GM23338 (cell line): ENCODE results near the gene MCUB. TPM values are rescaled to one million over a fixed set of nuclear protein-coding genes. Genes with fewer than 3 reads are reported as not detected.

Source experiments
- ATAC-seq: fragments of 200-7000 bp; cut with Tn5 transposase; 3 replicates; pipeline ENCODE4 v1.9.1; 2020
- DNase-seq: peaks from one replicate; pipeline ENCODE4 v3.0.0-alpha.2; 2015; ENCODE audit warnings: low spot score
- H2AFZ ChIP-seq: fragments of 200-600 bp; sonication (generic); 2 replicates; pipeline ENCODE4 v1.8.0; 2016; ENCODE audit warnings: antibody characterized with exemption, mild to moderate bottlenecking, moderate library complexity
- H3F3A ChIP-seq: fragments of 200-600 bp; sonication (generic); replicated peaks from 2 replicates; pipeline ENCODE4 v1.8.0; 2017; ENCODE audit warnings: antibody characterized with exemption, mixed run types, low read depth
- H3K27ac ChIP-seq: fragments of 200-600 bp; sonication (generic); 2 replicates; pipeline ENCODE4 v1.6.1; 2016; ENCODE audit warnings: low read depth
- H3K27me3 ChIP-seq: fragments of 200-600 bp; sonication (generic); 2 replicates; pipeline ENCODE4 v1.8.0; 2016; ENCODE audit warnings: mild to moderate bottlenecking, mixed run types, moderate library complexity; ENCODE audit not compliant: insufficient read depth
- H3K36me3 ChIP-seq: fragments of 200-600 bp; sonication (generic); 2 replicates; pipeline ENCODE4 v1.8.0; 2016; ENCODE audit warnings: mild to moderate bottlenecking; ENCODE audit not compliant: insufficient read depth
- H3K4me1 ChIP-seq: fragments of 200-600 bp; sonication (generic); 2 replicates; pipeline ENCODE4 v1.8.0; 2016; ENCODE audit warnings: mild to moderate bottlenecking, moderate library complexity; ENCODE audit not compliant: insufficient read depth
- H3K4me2 ChIP-seq: fragments of 200-600 bp; sonication (generic); 2 replicates; pipeline ENCODE4 v1.7.1; 2017; ENCODE audit warnings: mixed run types
- H3K4me3 ChIP-seq: fragments of 200-600 bp; sonication (generic); 2 replicates; pipeline ENCODE4 v1.6.1; 2016; ENCODE audit warnings: mixed run types
- H3K79me2 ChIP-seq: fragments of 200-600 bp; sonication (generic); replicated peaks from 2 replicates; pipeline ENCODE4 v1.8.0; 2017; ENCODE audit warnings: mild to moderate bottlenecking; ENCODE audit not compliant: insufficient read depth
- H3K9me2 ChIP-seq: fragments of 200-600 bp; sonication (generic); 2 replicates; pipeline ENCODE4 v1.8.0; 2017; ENCODE audit not compliant: insufficient read depth
- H4K20me1 ChIP-seq: fragments of 200-600 bp; sonication (generic); replicated peaks from 2 replicates; pipeline ENCODE4 v1.8.0; 2017; ENCODE audit warnings: mild to moderate bottlenecking; ENCODE audit not compliant: insufficient read depth
- H3K27ac Mint-ChIP-seq: 2 replicates; pipeline ENCODE4 v1.8.0; 2020; ENCODE audit warnings: inconsistent platforms, mild to moderate bottlenecking, moderate library complexity, mixed read lengths
- H3K27me3 Mint-ChIP-seq: 3 replicates; pipeline ENCODE4 v1.8.0; 2022; ENCODE audit warnings: low read depth, mild to moderate bottlenecking, moderate library complexity, mixed read lengths, inconsistent platforms; ENCODE audit not compliant: insufficient read depth, poor library complexity
- H3K36me3 Mint-ChIP-seq: 3 replicates; pipeline ENCODE4 v1.8.0; 2021; ENCODE audit warnings: low read depth, mild to moderate bottlenecking, inconsistent platforms, moderate library complexity, mixed read lengths
- H3K4me1 Mint-ChIP-seq: 3 replicates; pipeline ENCODE4 v1.8.0; 2020; ENCODE audit warnings: mild to moderate bottlenecking, inconsistent platforms, mixed read lengths
- H3K4me3 Mint-ChIP-seq: 3 replicates; pipeline ENCODE4 v1.8.0; 2021; ENCODE audit warnings: moderate library complexity, mild to moderate bottlenecking, inconsistent platforms, mixed read lengths
- H3K9me3 Mint-ChIP-seq: 3 replicates; pipeline ENCODE4 v1.8.0; 2020; ENCODE audit warnings: moderate library complexity, mild to moderate bottlenecking, inconsistent platforms, mixed read lengths
- CREB1 ChIP-seq: fragments of 250-450 bp; sonication (Bioruptor Pico); IDR thresholded peaks from 2 replicates; pipeline ENCODE4 v1.5.0; 2020; ENCODE audit warnings: low read depth, mild to moderate bottlenecking, moderate library complexity
- ETS1 ChIP-seq: IDR thresholded peaks from 2 replicates; pipeline ENCODE4 v1.6.1; 2016; ENCODE audit warnings: antibody characterized with exemption
- EZH2 ChIP-seq: fragments of 200-600 bp; sonication (generic); IDR thresholded peaks from one replicate; pipeline ENCODE4 v1.8.0; 2017; ENCODE audit warnings: antibody characterized with exemption, mild to moderate bottlenecking, low read depth; ENCODE audit not compliant: unreplicated experiment
- EZH2phosphoT487 ChIP-seq: fragments of 200-600 bp; sonication (generic); IDR thresholded peaks from one replicate; pipeline ENCODE4 v1.8.1; 2018; ENCODE audit warnings: antibody characterized with exemption; ENCODE audit not compliant: unreplicated experiment
- JUNB ChIP-seq: IDR thresholded peaks from one replicate; pipeline ENCODE4 v1.6.1; 2016; ENCODE audit warnings: antibody characterized with exemption; ENCODE audit not compliant: unreplicated experiment
- NANOG ChIP-seq: IDR thresholded peaks from 2 replicates; pipeline ENCODE4 v1.6.1; 2016; ENCODE audit warnings: antibody characterized with exemption, borderline replicate concordance
- POLR2AphosphoS5 ChIP-seq: IDR thresholded peaks from 2 replicates; pipeline ENCODE4 v1.6.1; 2016; ENCODE audit warnings: antibody characterized with exemption, low read depth
- STAT1 ChIP-seq: IDR thresholded peaks from one replicate; pipeline ENCODE4 v1.6.1; 2016; ENCODE audit warnings: antibody characterized with exemption; ENCODE audit not compliant: unreplicated experiment
- ZNF331 ChIP-seq: fragments of 250-450 bp; sonication (Bioruptor Pico); IDR thresholded peaks from 2 replicates; pipeline ENCODE4 v1.5.0; 2020; ENCODE audit warnings: low read depth, mild to moderate bottlenecking, moderate library complexity
- ZNF462 ChIP-seq: fragments of 250-450 bp; sonication (Bioruptor Pico); IDR thresholded peaks from 2 replicates; pipeline ENCODE4 v1.5.0; 2020; ENCODE audit warnings: mild to moderate bottlenecking, moderate library complexity
- polyA plus RNA-seq: library from polyadenylated mRNA; unstranded; fragments of >200 nt; fragmentation: Nextera tagmentation; extraction: Ambion mirVana; gene quantifications from 2 replicates; pipeline ENCODE4 v1.2.1, GENCODE V29; 2016
- total RNA-seq: library from RNA; depleted of rRNA; stranded (reverse); fragments of >200 nt; shearing (Covaris generic); gene quantifications from 2 replicates; pipeline ENCODE4 v1.2.3, GENCODE V29; 2014
- TF ChIP-seq, protein P1 (sequence below): IDR thresholded peaks from one replicate; pipeline ENCODE4 v1.6.1; 2018; ENCODE audit warnings: antibody characterized with exemption; ENCODE audit not compliant: unreplicated experiment

Gene MCUB
- total and polyA plus RNA-seq, 2 experiments from 2014 or later, result 21.7 to 97.9 TPM

DNA sequence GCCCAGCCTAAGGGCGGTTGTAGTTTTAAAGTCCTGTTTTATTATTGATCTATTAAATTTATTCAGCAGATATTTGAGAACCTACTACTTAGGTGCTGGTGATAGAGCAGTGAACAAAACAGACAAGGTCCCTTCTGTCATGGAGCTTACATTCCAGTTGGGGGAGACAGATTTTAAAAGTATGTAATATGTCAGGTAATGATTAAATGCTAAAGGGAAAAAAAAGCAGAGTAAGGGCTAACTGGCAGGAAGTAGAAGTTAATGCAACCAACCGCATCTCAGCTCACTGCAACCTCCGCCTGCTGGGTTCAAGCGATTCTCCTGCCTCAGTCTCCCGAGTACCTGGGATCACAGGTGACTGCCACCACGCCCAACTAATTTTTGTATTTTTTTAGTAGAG is 7.8 kb upstream of the MCUB start (continued):
- TF ChIP-seq ETS1 (no peak), CREB1 (CRISPR knock-in tag) (no peak), EZH2phosphoT487 (no peak)

GRCh38 chr4:109553130-109553529 is 6.9 kb upstream of the MCUB start:
- peaks cover 10% of the 10 kb centered on the region for H3K9me3 Mint-ChIP-seq
- H3K27ac Mint-ChIP-seq, result no peak overlapping the region
- H3K27me3 Mint-ChIP-seq, result peaks cover 1% of the 10 kb centered on the region
- TF ChIP-seq ZNF331 (CRISPR knock-in tag) (no peak), STAT1 (no peak), EZH2phosphoT487 (no peak), POLR2AphosphoS5 (no peak), CREB1 (CRISPR knock-in tag) (no peak), ZNF462 (no peak), NANOG (no peak), JUNB (no peak), ETS1 (no peak), EZH2 (no peak)
- TF ChIP-seq, protein P1, sequence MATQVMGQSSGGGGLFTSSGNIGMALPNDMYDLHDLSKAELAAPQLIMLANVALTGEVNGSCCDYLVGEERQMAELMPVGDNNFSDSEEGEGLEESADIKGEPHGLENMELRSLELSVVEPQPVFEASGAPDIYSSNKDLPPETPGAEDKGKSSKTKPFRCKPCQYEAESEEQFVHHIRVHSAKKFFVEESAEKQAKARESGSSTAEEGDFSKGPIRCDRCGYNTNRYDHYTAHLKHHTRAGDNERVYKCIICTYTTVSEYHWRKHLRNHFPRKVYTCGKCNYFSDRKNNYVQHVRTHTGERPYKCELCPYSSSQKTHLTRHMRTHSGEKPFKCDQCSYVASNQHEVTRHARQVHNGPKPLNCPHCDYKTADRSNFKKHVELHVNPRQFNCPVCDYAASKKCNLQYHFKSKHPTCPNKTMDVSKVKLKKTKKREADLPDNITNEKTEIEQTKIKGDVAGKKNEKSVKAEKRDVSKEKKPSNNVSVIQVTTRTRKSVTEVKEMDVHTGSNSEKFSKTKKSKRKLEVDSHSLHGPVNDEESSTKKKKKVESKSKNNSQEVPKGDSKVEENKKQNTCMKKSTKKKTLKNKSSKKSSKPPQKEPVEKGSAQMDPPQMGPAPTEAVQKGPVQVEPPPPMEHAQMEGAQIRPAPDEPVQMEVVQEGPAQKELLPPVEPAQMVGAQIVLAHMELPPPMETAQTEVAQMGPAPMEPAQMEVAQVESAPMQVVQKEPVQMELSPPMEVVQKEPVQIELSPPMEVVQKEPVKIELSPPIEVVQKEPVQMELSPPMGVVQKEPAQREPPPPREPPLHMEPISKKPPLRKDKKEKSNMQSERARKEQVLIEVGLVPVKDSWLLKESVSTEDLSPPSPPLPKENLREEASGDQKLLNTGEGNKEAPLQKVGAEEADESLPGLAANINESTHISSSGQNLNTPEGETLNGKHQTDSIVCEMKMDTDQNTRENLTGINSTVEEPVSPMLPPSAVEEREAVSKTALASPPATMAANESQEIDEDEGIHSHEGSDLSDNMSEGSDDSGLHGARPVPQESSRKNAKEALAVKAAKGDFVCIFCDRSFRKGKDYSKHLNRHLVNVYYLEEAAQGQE, result no peak

More at GRCh38 chr4:109553130-109553529, 6.9 kb upstream of the MCUB start:
- Histone ChIP-seq H3K4me1 (no peaks in the 10 kb centered on the region), H3K27me3 (no peaks in the 10 kb centered on the region), H3K9me2 (no peaks in the 10 kb centered on the region), H2AFZ (no peak overlapping the region), H3F3A (no peaks in the 10 kb centered on the region), H4K20me1 (no peaks in the 10 kb centered on the region; the same call in 1 of the 2 replicates), H3K27ac (no peak overlapping the region), H3K4me2 (no peak overlapping the region), H3K4me3 (no peak overlapping the region), H3K36me3 (no peaks in the 10 kb centered on the region; the same call in 1 of the 2 replicates), H3K79me2 (no peaks in the 10 kb centered on the region)
- no peak overlapping the region for H3K4me3 Mint-ChIP-seq
- peaks cover 11% of the 10 kb centered on the region for H3K36me3 Mint-ChIP-seq
- DNase-seq, result no peak
- H3K4me1 Mint-ChIP-seq, result peaks cover 11% of the 10 kb centered on the region
- ATAC-seq, result no peak
